OCI-LY7 (cell line): ENCODE results near the gene CDKL5.
"Not testable (repeated sequence)": the region's sequence is repeated elsewhere in the genome, so short reads cannot be mapped to it uniquely, and the experiment has no call there.

ENCODE experiments used
- EZH2phosphoT487 ChIP-seq: fragments of 200-600 bp; sonication (generic); IDR thresholded peaks from 2 replicates; pipeline ENCODE4 v1.6.1; 2018; ENCODE audit warnings: low read depth, borderline replicate concordance, mild to moderate bottlenecking, mixed run types, antibody characterized with exemption, low read length, moderate library complexity, mixed read lengths
- TF ChIP-seq, protein P1 (sequence below): fragments of 200-600 bp; sonication (generic); conservative IDR thresholded peaks from 2 replicates; pipeline ENCODE4 v1.5.1; 2014; ENCODE audit warnings: mild to moderate bottlenecking, antibody characterized with exemption, low read length, moderate library complexity, mixed read lengths

DNA sequence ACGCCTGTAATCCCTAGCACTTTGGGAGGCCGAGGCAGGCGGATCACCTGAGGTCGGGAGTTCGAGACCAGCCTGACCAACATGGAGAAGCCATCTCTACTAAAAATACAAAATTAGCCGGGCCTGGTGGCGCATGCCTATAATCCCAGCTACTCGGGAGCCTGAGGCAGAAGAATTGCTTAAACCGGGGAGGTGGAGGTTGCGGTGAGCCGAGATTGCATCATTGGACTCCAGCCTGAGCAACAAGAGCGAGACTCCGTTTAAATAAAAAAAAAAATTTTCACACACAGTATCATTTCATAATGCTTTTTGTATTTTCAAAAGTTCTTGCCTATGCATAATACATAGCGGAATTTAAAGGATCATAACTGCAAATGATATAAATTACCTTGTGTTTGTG is 7.9 kb downstream of the CDKL5 start:
- TF ChIP-seq, protein P1, sequence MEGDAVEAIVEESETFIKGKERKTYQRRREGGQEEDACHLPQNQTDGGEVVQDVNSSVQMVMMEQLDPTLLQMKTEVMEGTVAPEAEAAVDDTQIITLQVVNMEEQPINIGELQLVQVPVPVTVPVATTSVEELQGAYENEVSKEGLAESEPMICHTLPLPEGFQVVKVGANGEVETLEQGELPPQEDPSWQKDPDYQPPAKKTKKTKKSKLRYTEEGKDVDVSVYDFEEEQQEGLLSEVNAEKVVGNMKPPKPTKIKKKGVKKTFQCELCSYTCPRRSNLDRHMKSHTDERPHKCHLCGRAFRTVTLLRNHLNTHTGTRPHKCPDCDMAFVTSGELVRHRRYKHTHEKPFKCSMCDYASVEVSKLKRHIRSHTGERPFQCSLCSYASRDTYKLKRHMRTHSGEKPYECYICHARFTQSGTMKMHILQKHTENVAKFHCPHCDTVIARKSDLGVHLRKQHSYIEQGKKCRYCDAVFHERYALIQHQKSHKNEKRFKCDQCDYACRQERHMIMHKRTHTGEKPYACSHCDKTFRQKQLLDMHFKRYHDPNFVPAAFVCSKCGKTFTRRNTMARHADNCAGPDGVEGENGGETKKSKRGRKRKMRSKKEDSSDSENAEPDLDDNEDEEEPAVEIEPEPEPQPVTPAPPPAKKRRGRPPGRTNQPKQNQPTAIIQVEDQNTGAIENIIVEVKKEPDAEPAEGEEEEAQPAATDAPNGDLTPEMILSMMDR = not testable (repeated sequence)
- TF ChIP-seq EZH2phosphoT487 = not testable (repeated sequence)
